Neural progenitor cell (in vitro differentiated cells): ENCODE measurements around the gene SUPV3L1.

Experiments
- EZH2 ChIP-seq: fragments of 200-600 bp; sonication (generic); IDR thresholded peaks from 2 replicates; pipeline ENCODE4 v1.6.1; 2017; ENCODE audit warnings: antibody characterized with exemption, mild to moderate bottlenecking, moderate library complexity
- EZH2phosphoT487 ChIP-seq: fragments of 200-600 bp; sonication (generic); IDR thresholded peaks from 2 replicates; pipeline ENCODE4 v1.6.1; 2017; ENCODE audit warnings: antibody characterized with exemption
- TF ChIP-seq, protein P1 (sequence below): fragments of 200-600 bp; sonication (generic); IDR thresholded peaks from 2 replicates; pipeline ENCODE4 v1.5.1; 2017; ENCODE audit warnings: antibody characterized with exemption, mild to moderate bottlenecking

DNA sequence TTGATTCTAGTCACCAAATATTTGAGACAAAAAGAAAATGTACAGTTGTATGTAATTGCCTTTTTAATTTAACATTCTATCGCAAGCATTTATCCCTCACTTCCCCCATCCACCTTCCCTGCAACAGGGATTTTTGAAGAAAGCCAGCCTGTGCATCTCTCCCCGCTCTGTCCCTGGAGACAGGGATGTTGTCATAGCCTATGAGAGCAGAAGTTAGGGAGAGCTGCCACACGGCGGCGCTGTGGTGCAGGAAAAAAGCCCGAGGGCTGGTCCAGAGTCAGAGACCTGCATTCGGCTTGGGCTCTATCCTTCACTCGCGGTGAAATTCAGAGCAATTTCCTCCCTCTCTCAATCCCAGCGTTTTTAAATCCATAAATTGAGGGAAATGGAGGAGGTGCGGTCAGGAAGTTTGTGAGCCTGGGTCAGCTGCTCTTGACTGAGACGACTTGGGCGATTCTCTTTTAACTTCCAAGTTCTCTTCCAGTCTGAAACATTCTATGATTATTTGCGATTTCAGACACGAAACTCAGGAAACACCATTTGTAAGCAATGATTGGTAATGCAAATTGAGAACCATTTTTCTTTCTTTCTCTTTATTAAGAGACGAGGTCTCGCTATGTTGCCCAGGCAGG, 57.6 kb downstream of the SUPV3L1 start:
- TF ChIP-seq, protein P1, sequence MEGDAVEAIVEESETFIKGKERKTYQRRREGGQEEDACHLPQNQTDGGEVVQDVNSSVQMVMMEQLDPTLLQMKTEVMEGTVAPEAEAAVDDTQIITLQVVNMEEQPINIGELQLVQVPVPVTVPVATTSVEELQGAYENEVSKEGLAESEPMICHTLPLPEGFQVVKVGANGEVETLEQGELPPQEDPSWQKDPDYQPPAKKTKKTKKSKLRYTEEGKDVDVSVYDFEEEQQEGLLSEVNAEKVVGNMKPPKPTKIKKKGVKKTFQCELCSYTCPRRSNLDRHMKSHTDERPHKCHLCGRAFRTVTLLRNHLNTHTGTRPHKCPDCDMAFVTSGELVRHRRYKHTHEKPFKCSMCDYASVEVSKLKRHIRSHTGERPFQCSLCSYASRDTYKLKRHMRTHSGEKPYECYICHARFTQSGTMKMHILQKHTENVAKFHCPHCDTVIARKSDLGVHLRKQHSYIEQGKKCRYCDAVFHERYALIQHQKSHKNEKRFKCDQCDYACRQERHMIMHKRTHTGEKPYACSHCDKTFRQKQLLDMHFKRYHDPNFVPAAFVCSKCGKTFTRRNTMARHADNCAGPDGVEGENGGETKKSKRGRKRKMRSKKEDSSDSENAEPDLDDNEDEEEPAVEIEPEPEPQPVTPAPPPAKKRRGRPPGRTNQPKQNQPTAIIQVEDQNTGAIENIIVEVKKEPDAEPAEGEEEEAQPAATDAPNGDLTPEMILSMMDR: peak; percentile 98
- TF ChIP-seq EZH2 (no peak), EZH2phosphoT487 (no peak)
